Activated T-cell treated with anti-CD3 and anti-CD28 coated beads for 48 hours (primary cell): ENCODE data around the gene MARK2.
A peak's percentile ranks its signal among the peaks of the same experiment; 100 is the strongest.
"Not testable (repeated sequence)": the region's sequence is repeated elsewhere in the genome, so short reads cannot be mapped to it uniquely, and the experiment has no call there.

Experiments
- DNase-seq: peaks from one replicate; pipeline ENCODE4 v3.0.0-alpha.2; 2020; ENCODE audit warnings: low read depth

Gene MARK2

GRCh38 chr11:63854696-63855095, 15.8 kb downstream of the MARK2 start:
- no peak for DNase-seq

- DNase-seq, result no peak
Measured at GRCh38 chr11:63855975-63856374, 17.1 kb downstream of the MARK2 start.

- DNase-seq, result no peak
Measured at GRCh38 chr11:63858628-63859550, 20.0 kb downstream of the MARK2 start.

- DNase-seq, result no peak
Measured at GRCh38 chr11:63862923-63863322, 24.0 kb downstream of the MARK2 start.

- DNase-seq, result not testable (repeated sequence)
Measured at GRCh38 chr11:63863620-63864019, 24.7 kb downstream of the MARK2 start.

- peak; percentile 68 for DNase-seq
Measured at GRCh38 chr11:63866211-63866610, 27.3 kb downstream of the MARK2 start.

GRCh38 chr11:63867511-63867910, 28.6 kb downstream of the MARK2 start:
- no peak for DNase-seq

- no peak for DNase-seq
Measured at GRCh38 chr11:63868399-63869064, 29.6 kb downstream of the MARK2 start.

- no peak for DNase-seq
Measured at GRCh38 chr11:63869171-63869591, 30.3 kb downstream of the MARK2 start.

GRCh38 chr11:63869683-63870082, 30.8 kb downstream of the MARK2 start:
- no peak for DNase-seq

- DNase-seq, result peak; percentile 5
Measured at GRCh38 chr11:63870351-63871140, 31.6 kb downstream of the MARK2 start.

GRCh38 chr11:63871962-63872799, 33.3 kb downstream of the MARK2 start:
- peak; percentile 21 for DNase-seq

- DNase-seq, result no peak
Measured at GRCh38 chr11:63872800-63873197, 33.9 kb downstream of the MARK2 start.

GRCh38 chr11:63873311-63873710, 34.4 kb downstream of the MARK2 start:
- DNase-seq, result no peak

- no peak for DNase-seq
Measured at GRCh38 chr11:63874511-63874910, 35.6 kb downstream of the MARK2 start.

GRCh38 chr11:63875506-63876065, 36.7 kb downstream of the MARK2 start:
- DNase-seq, result no peak

GRCh38 chr11:63876616-63877015, 37.7 kb downstream of the MARK2 start:
- no peak for DNase-seq

GRCh38 chr11:63877658-63878241, 38.8 kb downstream of the MARK2 start:
- DNase-seq, result no peak

GRCh38 chr11:63879598-63880402, 40.9 kb downstream of the MARK2 start:
- no peak for DNase-seq

GRCh38 chr11:63880403-63880790, 41.5 kb downstream of the MARK2 start:
- DNase-seq, result no peak
